ENCODE measurements around the gene GXYLT2. TPM values are rescaled to one million over a fixed set of nuclear protein-coding genes. Genes with fewer than 3 reads are reported as not detected.

GXYLT2 gene
- total and polyA plus RNA-seq, 2 of the 13 experiments (the other 11 are each of a cell fraction or from before 2014, with no cell fraction given): 4.3 to 6.9 TPM

- TF ChIP-seq KIAA2018 (CRISPR knock-in tag; IDR thresholded peaks at IDR 0.05; ENCODE audit: borderline replicate concordance): no peak
- no peak for TF ChIP-seq ZNF704 (CRISPR knock-in tag; IDR thresholded peaks at IDR 0.05; ENCODE audit: borderline replicate concordance)
- no peak for TF ChIP-seq ZSCAN20 (CRISPR knock-in tag; IDR thresholded peaks at IDR 0.05; ENCODE audit: borderline replicate concordance)
- no peak for TF ChIP-seq MAFF (IDR thresholded peaks at IDR 0.05; ENCODE audit: low read depth, low read length)
- no peak for TF ChIP-seq HINFP (CRISPR knock-in tag; IDR thresholded peaks at IDR 0.05; ENCODE audit: low read depth)
- TF ChIP-seq ZNF703 (CRISPR knock-in tag; IDR thresholded peaks at IDR 0.05; ENCODE audit: borderline replicate concordance): no peak
- TF ChIP-seq ARHGAP35 (CRISPR knock-in tag; IDR thresholded peaks at IDR 0.05; ENCODE audit: borderline replicate concordance): no peak
- TF ChIP-seq ZBTB2 (CRISPR knock-in tag; IDR thresholded peaks at IDR 0.05; ENCODE audit: low read depth): no peak
- 0 out of 2 replicates have a peak, but pooled peaks have one; percentile 13 for TF ChIP-seq HDAC1 (CRISPR knock-in tag; IDR thresholded peaks at IDR 0.05)
- no peak for TF ChIP-seq HCFC1 (IDR thresholded peaks at IDR 0.05; ENCODE audit: low read depth, low read length)
- no peak for TF ChIP-seq ZBTB39 (CRISPR knock-in tag; IDR thresholded peaks at IDR 0.05)
- TF ChIP-seq MATR3 (CRISPR knock-in tag; IDR thresholded peaks at IDR 0.05): no peak
- TF ChIP-seq ZNF570 (CRISPR knock-in tag; IDR thresholded peaks at IDR 0.05; ENCODE audit: borderline replicate concordance): no peak
These were observed 85.3 kb downstream of the GXYLT2 start (continued) for GRCh38 chr3:72973031-72973723.

All from HepG2 (cell line).